GM12891 (cell line): ENCODE results near the gene SEMA4D.

Experiments used
- POLR2A ChIP-seq: IDR thresholded peaks from 2 replicates; pipeline ENCODE4 v1.6.1; 2011; ENCODE audit warnings: low read depth, low read length, control low read depth
- POLR2AphosphoS5 ChIP-seq: IDR thresholded peaks from 2 replicates; pipeline ENCODE4 v1.6.1; 2011; ENCODE audit warnings: low read depth, low read length, control low read depth

DNA sequence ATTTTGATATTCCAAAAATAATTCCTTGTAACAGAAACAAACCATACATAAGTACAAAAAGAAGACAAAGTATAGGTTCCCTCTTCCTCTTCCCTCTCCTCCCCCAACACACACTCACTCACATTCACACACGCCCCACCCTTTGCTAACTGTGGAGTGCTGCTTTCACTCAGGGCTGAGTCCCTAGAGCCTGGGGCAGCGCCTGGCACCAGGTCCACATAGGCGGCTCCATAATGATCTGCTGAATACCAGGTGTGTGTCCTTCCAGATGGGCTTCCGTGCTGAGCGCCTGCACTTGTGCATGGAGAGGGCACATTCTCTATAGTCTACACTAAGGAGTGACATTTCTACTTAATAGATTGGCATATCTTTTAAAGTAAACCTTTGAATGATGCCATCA lies 3.7 kb downstream of the SEMA4D start:
- no peak for TF ChIP-seq POLR2A
- no peak for TF ChIP-seq POLR2AphosphoS5
